GM18870 (cell line): Measurements from ENCODE around the gene HEMK1.

ENCODE experiments used
- ATAC-seq: cut with Tn5 transposase; IDR thresholded peaks from one replicate; pipeline ENCODE4 v1.9.1; 2021; ENCODE audit warnings: moderate library complexity; ENCODE audit not compliant: unreplicated experiment

HEMK1 gene

GRCh38 chr3:50599115-50599715 is 29.9 kb downstream of the HEMK1 start:
- ATAC-seq, result no peak

GRCh38 chr3:50599716-50600118 is 30.4 kb downstream of the HEMK1 start:
- no peak for ATAC-seq

GRCh38 chr3:50600141-50600753 is 30.9 kb downstream of the HEMK1 start:
- no peak for ATAC-seq

GRCh38 chr3:50600841-50601591 is 31.7 kb downstream of the HEMK1 start:
- no peak for ATAC-seq

GRCh38 chr3:50602595-50603191 is 33.4 kb downstream of the HEMK1 start:
- ATAC-seq, result no peak

GRCh38 chr3:50603261-50604109 is 34.2 kb downstream of the HEMK1 start:
- no peak for ATAC-seq

- ATAC-seq, result no peak
Observed at GRCh38 chr3:50604110-50604621, 34.8 kb downstream of the HEMK1 start.

GRCh38 chr3:50604628-50605588 is 35.6 kb downstream of the HEMK1 start:
- ATAC-seq, result no peak

GRCh38 chr3:50605901-50606326 is 36.6 kb downstream of the HEMK1 start:
- no peak for ATAC-seq

GRCh38 chr3:50606596-50606995 is 37.3 kb downstream of the HEMK1 start:
- no peak for ATAC-seq

GRCh38 chr3:50607271-50608091 is 38.2 kb downstream of the HEMK1 start:
- ATAC-seq, result no peak

- no peak for ATAC-seq
Observed at GRCh38 chr3:50608278-50608677, 39.0 kb downstream of the HEMK1 start.

- no peak for ATAC-seq
Observed at GRCh38 chr3:50609071-50609762, 39.9 kb downstream of the HEMK1 start.

GRCh38 chr3:50609763-50610085 is 40.4 kb downstream of the HEMK1 start:
- ATAC-seq, result no peak

GRCh38 chr3:50610181-50610971 is 41.1 kb downstream of the HEMK1 start:
- ATAC-seq, result no peak

GRCh38 chr3:50610992-50611463 is 41.7 kb downstream of the HEMK1 start:
- no peak for ATAC-seq
